HG03039 (cell line): ENCODE data around the gene DCN.
"Not testable (repeated sequence)": the region's sequence is repeated elsewhere in the genome, so short reads cannot be mapped to it uniquely, and the experiment has no call there.

Source experiments
- ATAC-seq: cut with Tn5 transposase; IDR thresholded peaks from one replicate; pipeline ENCODE4 v1.9.1; 2021; ENCODE audit warnings: mild to moderate bottlenecking, moderate library complexity; ENCODE audit not compliant: unreplicated experiment

DCN gene

GRCh38 chr12:91182636-91183455 lies at the start of gene DCN:
Gene DCN, minus strand, starts transcription at chr12:91182817. Its CDS starts 4,265 bp downstream, at chr12:91178552.
- ATAC-seq, result no peak

- no peak for ATAC-seq
Measured at GRCh38 chr12:91230841-91231240, 48.2 kb upstream of the DCN start.

GRCh38 chr12:91226951-91227350 lies 44.3 kb upstream of the DCN start:
- no peak for ATAC-seq

GRCh38 chr12:91225316-91225715 lies 42.7 kb upstream of the DCN start:
- no peak for ATAC-seq

GRCh38 chr12:91224401-91224800 lies 41.8 kb upstream of the DCN start:
- ATAC-seq, result no peak

- no peak for ATAC-seq
Measured at GRCh38 chr12:91222746-91223145, 40.1 kb upstream of the DCN start.

GRCh38 chr12:91219919-91220318 lies 37.3 kb upstream of the DCN start:
- ATAC-seq, result no peak

GRCh38 chr12:91219511-91219910 lies 36.9 kb upstream of the DCN start:
- no peak for ATAC-seq

GRCh38 chr12:91216871-91217270 lies 34.3 kb upstream of the DCN start:
- no peak for ATAC-seq

GRCh38 chr12:91215940-91216454 lies 33.4 kb upstream of the DCN start:
- no peak for ATAC-seq

GRCh38 chr12:91211866-91212265 lies 29.2 kb upstream of the DCN start:
- ATAC-seq, result no peak

- no peak for ATAC-seq
Measured at GRCh38 chr12:91210618-91211017, 28.0 kb upstream of the DCN start.

GRCh38 chr12:91210144-91210543 lies 27.5 kb upstream of the DCN start:
- ATAC-seq, result no peak

GRCh38 chr12:91207301-91207700 lies 24.7 kb upstream of the DCN start:
- ATAC-seq, result not testable (repeated sequence)

GRCh38 chr12:91205811-91206210 lies 23.2 kb upstream of the DCN start:
- ATAC-seq, result no peak

GRCh38 chr12:91204421-91204820 lies 21.8 kb upstream of the DCN start:
- ATAC-seq, result no peak

- no peak for ATAC-seq
Measured at GRCh38 chr12:91203610-91204009, 21.0 kb upstream of the DCN start.

- no peak for ATAC-seq
Measured at GRCh38 chr12:91202390-91202789, 19.8 kb upstream of the DCN start.

GRCh38 chr12:91196436-91196835 lies 13.8 kb upstream of the DCN start:
- no peak for ATAC-seq

GRCh38 chr12:91194500-91194899 lies 11.9 kb upstream of the DCN start:
- no peak for ATAC-seq

- ATAC-seq, result no peak
Measured at GRCh38 chr12:91191513-91192111, 9.0 kb upstream of the DCN start.

GRCh38 chr12:91189516-91189915 lies 6.9 kb upstream of the DCN start:
- no peak for ATAC-seq
